ENCODE results near the gene CASQ2.

DNA sequence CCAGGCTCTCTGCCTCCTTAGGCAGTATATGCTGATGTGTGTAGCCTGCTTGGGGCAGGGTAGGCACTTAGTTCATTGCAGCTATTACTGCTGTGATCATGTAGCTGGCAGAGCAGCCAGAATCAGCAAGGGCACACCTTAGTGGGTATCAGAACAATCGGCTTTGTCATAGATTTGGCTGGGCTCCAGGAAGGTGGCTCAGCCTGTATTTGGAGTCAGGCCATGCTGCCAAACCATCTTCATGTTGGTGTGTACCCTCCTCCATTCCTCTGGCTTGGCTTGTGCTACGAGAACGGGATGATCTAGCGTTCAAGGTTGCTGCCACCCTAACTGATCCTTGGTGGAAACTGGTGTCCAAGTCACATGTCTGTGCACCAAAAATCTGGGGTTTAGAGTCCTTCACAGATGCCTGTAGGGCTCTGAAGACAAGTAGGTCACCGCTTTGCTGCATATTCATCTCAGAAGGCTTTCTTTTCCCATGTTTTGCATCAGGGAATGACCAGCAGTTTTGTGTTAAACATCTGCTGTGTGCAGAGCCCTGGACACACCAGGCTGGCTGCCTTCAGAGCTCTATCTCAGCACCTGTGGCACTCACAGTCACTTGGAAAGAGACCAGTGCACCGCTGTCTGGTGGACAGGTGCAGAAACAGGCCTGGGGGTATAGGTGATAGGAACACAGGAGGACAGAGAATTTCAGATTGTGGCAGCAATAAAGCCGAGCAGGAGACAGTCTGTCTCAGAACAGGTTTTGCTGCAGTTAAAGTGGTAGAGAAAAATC, 103.0 kb downstream of the CASQ2 start:
- TF ChIP-seq, protein P1, sequence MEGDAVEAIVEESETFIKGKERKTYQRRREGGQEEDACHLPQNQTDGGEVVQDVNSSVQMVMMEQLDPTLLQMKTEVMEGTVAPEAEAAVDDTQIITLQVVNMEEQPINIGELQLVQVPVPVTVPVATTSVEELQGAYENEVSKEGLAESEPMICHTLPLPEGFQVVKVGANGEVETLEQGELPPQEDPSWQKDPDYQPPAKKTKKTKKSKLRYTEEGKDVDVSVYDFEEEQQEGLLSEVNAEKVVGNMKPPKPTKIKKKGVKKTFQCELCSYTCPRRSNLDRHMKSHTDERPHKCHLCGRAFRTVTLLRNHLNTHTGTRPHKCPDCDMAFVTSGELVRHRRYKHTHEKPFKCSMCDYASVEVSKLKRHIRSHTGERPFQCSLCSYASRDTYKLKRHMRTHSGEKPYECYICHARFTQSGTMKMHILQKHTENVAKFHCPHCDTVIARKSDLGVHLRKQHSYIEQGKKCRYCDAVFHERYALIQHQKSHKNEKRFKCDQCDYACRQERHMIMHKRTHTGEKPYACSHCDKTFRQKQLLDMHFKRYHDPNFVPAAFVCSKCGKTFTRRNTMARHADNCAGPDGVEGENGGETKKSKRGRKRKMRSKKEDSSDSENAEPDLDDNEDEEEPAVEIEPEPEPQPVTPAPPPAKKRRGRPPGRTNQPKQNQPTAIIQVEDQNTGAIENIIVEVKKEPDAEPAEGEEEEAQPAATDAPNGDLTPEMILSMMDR (IDR thresholded peaks at IDR 0.05; ENCODE audit: low read depth, low read length, poor library complexity, severe bottlenecking) = no peak
- TF ChIP-seq EZH2phosphoT487 (IDR thresholded peaks at IDR 0.05; ENCODE audit: borderline replicate concordance, low read length) = no peak

Data from DOHH2 (cell line).